ENCODE results near the gene EHMT2. TPM values are rescaled to one million over a fixed set of nuclear protein-coding genes. Genes with fewer than 3 reads are reported as not detected.

EHMT2 gene
- total RNA-seq, 1 donor, result 62.0 TPM

DNA sequence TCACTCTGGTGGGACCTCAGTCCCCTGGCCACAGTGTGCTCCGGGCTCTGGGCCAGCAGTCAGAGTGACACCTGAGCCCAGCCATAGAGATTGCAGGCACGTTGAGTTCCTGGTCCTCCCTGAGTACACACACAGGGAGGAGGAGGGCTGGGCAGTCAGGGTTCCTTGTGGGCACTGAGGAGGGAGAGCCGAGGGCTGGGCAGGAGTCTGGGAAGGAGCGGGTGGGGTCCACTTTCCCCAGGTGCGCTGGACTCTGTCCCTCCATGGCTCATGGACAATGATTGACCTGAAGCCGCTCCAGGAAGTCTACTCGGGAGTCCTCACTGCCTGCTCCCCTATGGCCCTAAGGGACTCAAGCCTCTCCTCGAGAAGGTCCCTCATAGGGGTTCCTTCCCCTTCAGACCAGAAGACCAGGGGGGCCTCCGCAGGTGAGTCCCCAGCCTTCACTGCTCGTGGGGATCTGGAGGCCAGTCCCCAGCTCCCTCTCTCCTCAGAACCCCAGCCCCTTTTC, 19.8 kb downstream of the EHMT2 start:
- DNase-seq (ENCODE audit: low read depth), result no peak
- TF ChIP-seq, protein P1, sequence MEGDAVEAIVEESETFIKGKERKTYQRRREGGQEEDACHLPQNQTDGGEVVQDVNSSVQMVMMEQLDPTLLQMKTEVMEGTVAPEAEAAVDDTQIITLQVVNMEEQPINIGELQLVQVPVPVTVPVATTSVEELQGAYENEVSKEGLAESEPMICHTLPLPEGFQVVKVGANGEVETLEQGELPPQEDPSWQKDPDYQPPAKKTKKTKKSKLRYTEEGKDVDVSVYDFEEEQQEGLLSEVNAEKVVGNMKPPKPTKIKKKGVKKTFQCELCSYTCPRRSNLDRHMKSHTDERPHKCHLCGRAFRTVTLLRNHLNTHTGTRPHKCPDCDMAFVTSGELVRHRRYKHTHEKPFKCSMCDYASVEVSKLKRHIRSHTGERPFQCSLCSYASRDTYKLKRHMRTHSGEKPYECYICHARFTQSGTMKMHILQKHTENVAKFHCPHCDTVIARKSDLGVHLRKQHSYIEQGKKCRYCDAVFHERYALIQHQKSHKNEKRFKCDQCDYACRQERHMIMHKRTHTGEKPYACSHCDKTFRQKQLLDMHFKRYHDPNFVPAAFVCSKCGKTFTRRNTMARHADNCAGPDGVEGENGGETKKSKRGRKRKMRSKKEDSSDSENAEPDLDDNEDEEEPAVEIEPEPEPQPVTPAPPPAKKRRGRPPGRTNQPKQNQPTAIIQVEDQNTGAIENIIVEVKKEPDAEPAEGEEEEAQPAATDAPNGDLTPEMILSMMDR (IDR thresholded peaks at IDR 0.05; ENCODE audit: insufficient read depth, low read length), result no peak
- H3K4me3 ChIP-seq (ENCODE audit: low read depth, low read length), result no peak overlapping the region

DNA sequence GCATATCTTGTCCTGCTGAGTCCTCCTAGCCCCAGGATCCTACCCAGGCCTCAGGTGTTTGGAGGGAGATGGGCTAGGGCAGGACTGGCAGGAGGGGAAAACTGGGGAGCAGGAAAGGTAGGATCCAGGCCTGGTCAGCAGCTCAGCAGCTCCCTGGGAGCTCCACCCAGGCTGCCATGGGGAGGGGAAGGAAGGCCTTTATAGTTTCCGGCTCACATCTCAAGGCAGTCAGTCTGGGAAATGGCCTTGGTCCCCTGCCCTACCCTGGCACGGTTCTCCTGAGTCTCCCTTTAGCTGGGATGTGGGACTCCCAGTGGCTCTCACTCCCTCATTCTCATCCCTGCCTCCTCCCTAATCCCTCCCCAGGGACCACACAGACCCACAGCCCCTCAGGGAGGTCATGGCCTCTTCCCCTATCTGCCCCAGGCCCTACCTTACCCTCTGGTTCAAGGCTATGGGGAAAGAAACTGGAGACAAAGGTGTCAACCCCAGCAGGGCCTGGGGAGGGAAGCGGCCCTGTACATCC, 20.3 kb downstream of the EHMT2 start:
- H3K4me3 ChIP-seq (ENCODE audit: low read depth, low read length), result no peak overlapping the region
- TF ChIP-seq, protein P1 (IDR thresholded peaks at IDR 0.05; ENCODE audit: insufficient read depth, low read length), result no peak
- DNase-seq (ENCODE audit: low read depth), result no peak

DNA sequence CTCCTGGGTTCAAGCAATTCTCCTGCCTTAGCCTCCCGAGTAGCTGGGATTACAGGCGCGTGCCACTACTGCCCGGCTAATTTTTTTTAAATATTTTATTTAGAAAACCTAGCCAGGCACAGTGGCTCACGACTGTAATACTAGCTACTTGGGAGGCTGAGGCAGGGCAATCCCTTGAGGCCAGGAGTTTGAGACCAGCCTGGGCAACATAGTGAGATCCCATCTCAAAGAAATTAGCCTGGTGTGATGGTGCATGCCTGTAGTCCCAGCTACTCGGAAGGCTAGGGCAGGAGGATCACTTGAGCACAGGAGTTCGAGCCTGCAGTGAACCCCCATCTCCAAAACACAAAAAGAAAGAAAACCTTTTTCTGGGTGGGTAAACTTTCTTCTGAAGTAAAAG, 21.1 kb downstream of the EHMT2 start:
- DNase-seq (ENCODE audit: low read depth), result no peak
- H3K4me3 ChIP-seq (ENCODE audit: low read depth, low read length), result no peak overlapping the region
- TF ChIP-seq, protein P1 (IDR thresholded peaks at IDR 0.05; ENCODE audit: insufficient read depth, low read length), result no peak

DNA sequence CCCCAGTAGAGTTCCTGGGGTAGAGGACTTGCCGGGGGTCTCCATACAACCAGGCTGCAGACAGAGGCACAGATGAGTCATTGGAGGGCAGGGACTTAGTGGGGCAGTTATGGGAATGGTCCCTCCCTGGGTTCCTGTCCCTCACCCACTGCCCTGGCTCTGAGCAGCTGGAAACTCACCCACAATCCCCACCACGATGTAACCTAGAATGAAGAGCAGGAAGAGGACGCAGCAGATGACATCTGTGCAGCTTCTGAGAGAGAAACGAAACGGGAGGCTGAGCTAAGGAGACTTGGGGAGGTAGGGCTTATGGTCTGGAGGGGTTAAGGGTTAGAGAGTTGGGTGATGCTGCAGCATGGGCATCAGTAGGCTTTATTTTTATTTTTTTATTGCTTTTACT, 21.6 kb downstream of the EHMT2 start:
- TF ChIP-seq, protein P1 (IDR thresholded peaks at IDR 0.05; ENCODE audit: insufficient read depth, low read length), result no peak
- DNase-seq (ENCODE audit: low read depth), result no peak
- no peak overlapping the region for H3K4me3 ChIP-seq (ENCODE audit: low read depth, low read length)

DNA sequence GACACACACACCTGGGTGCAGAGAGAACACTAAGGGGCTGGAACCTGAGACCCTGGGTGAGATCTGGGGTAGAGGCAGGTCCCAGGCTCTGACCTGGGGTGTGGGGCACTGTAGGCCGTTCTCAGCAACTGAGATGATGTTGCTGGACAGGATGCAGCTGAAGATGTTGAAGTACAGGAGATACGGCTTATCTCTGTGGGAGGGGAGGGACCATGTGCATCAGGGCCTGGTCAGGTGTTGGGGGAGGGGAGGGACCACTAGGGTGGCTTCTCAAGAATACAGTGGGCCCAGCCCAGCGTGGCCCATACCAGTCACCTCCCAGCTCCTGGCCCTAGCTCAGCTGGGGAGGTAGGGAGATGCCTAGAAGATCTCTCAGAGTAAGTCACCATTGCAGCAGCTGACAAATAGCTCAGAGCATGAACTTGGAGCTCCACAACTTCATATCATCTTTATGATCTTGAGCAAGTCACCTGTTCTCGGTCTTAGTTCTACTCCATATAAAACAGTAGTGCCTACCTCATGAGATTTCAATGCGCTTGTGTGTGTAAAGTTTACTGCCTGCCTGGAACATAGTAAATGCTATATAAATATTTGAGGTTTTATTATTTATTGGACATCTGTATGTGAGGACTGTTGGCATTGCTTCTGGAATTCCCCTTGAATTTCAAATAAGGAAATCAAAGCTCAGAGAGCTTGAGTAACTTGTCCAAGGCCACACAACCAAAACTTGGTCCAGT, 22.5 kb downstream of the EHMT2 start:
- H3K4me3 ChIP-seq (ENCODE audit: low read depth, low read length), result no peak overlapping the region
- TF ChIP-seq, protein P1 (IDR thresholded peaks at IDR 0.05; ENCODE audit: insufficient read depth, low read length), result no peak
- DNase-seq (ENCODE audit: low read depth), result no peak

DNA sequence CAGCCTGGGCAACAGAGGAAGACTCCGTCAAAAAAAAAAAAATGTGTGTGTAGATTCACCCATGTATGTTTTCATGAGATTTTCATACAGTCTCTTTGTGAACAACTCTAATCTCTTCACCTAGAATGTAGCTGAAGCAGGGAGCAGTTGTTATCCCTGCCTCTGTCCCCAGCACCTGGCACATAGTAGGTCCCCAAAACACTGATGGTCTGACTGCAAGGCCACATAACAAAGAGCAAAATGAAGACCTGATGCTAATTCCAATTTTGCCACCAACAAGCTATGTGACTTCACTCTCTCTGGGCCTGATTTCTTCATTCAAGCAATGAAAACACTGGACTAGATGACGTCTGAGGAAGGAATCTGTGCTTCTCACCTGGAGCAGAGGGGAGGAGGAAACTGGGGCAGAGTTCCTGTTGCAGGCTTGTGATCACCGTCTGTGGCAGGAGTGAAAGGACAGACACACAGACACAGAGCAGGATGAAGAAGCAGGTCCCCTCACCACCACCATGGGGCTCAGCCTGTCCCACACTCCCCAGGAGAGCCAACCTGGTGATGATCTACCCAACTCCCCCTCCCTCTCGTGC, 23.3 kb downstream of the EHMT2 start:
- no peak overlapping the region for H3K4me3 ChIP-seq (ENCODE audit: low read depth, low read length)
- DNase-seq (ENCODE audit: low read depth), result no peak
- TF ChIP-seq, protein P1 (IDR thresholded peaks at IDR 0.05; ENCODE audit: insufficient read depth, low read length), result no peak

All from fibroblast of the aortic adventitia (primary cell).